ENCODE data around the gene GTPBP2. TPM values are rescaled to one million over a fixed set of nuclear protein-coding genes. Genes with fewer than 3 reads are reported as not detected.

The GTPBP2 gene
- polyA plus RNA-seq, 3 donors = 3.6 to 120 (median 4.9) TPM

- H3K36me3 Mint-ChIP-seq = peaks cover 55 to 74% of the 10 kb centered on the region in 2 donors
- peaks cover 45% of the 10 kb centered on the region for H4K20me1 ChIP-seq (ENCODE audit: insufficient read depth, low read length)
- intact Hi-C loops (cut with micrococcal nuclease) = no loop called here
- H3K9ac ChIP-seq (ENCODE audit: insufficient read depth, low read length, poor library complexity, severe bottlenecking) = no peak overlapping the region
- TF ChIP-seq CTCF (IDR thresholded peaks at IDR 0.05) = no peak
- H3K9me3 ChIP-seq (replicated peaks in 1 of 2; ENCODE audit: control insufficient read depth in 1 of 2, insufficient read depth in 1 of 2, low read length in 2 of 2) = no peaks in the 10 kb centered on the region
- no peaks in the 10 kb centered on the region for H3K9me3 Mint-ChIP-seq
- H3K4me3 Mint-ChIP-seq = no peak overlapping the region
- peaks cover 8% of the 10 kb centered on the region for H3K4me1 Mint-ChIP-seq
- WGBS (ENCODE audit: insufficient coverage) = 99% methylated on average over 8 of the region's 10 CpGs
- peaks cover 8 to 9% of the 10 kb centered on the region in 2 donors for H3K4me1 ChIP-seq (ENCODE audit: control insufficient read depth in 1 of 2, insufficient read depth in 2 of 2, low read length in 2 of 2)
- H3K27ac ChIP-seq (ENCODE audit: low read depth in 1 of 2, low read length in 2 of 2) = no peak overlapping the region
- H3K4me2 ChIP-seq (replicated peaks; ENCODE audit: extremely low read depth, low read length, poor library complexity, severe bottlenecking) = no peak overlapping the region
- no peak overlapping the region for H2AFZ ChIP-seq (ENCODE audit: insufficient read depth, low read depth, low read length, poor library complexity, severe bottlenecking)
- no peak for DNase-seq
- peaks cover 23% of the 10 kb centered on the region for H3K79me2 ChIP-seq (ENCODE audit: insufficient read depth, low read length)
- H3K36me3 ChIP-seq (replicated peaks in 1 of 2; ENCODE audit: control insufficient read depth in 1 of 2, insufficient read depth in 2 of 2, low read length in 2 of 2) = peaks cover 68 to 79% of the 10 kb centered on the region in 2 donors
- H3K27me3 Mint-ChIP-seq (ENCODE audit: low read depth in 3 of 3) = peaks cover 0 to 1% (median 0%) of the 10 kb centered on the region in 3 donors
- no peak overlapping the region for H3K27ac Mint-ChIP-seq
- no peaks in the 10 kb centered on the region for H3K27me3 ChIP-seq (ENCODE audit: control insufficient read depth in 2 of 2, insufficient read depth in 2 of 2, low read length in 2 of 2)
- H3K4me3 ChIP-seq (replicated peaks in 1 of 3; ENCODE audit: low read depth in 2 of 3, low read length in 3 of 3) = no peak overlapping the region
Observed at GRCh38 chr6:43621836-43622180, 7.3 kb downstream of the GTPBP2 start.

- H3K36me3 Mint-ChIP-seq = peaks cover 52 to 73% of the 10 kb centered on the region in 2 donors
- no peaks in the 10 kb centered on the region for H3K9me3 Mint-ChIP-seq
- H3K27ac ChIP-seq (ENCODE audit: low read depth in 1 of 2, low read length in 2 of 2) = peak overlapping the region in 1 of 2 donors; percentile 20
- intact Hi-C loops (cut with micrococcal nuclease) = no loop called here
- peaks cover 68 to 84% of the 10 kb centered on the region in 2 donors for H3K36me3 ChIP-seq (replicated peaks in 1 of 2; ENCODE audit: control insufficient read depth in 1 of 2, insufficient read depth in 2 of 2, low read length in 2 of 2)
- H3K4me3 Mint-ChIP-seq = no peak overlapping the region
- peaks cover 3 to 4% of the 10 kb centered on the region in 2 donors for H3K4me1 ChIP-seq (ENCODE audit: control insufficient read depth in 1 of 2, insufficient read depth in 2 of 2, low read length in 2 of 2)
- H2AFZ ChIP-seq (ENCODE audit: insufficient read depth, low read depth, low read length, poor library complexity, severe bottlenecking) = no peak overlapping the region
- no peak overlapping the region for H3K4me2 ChIP-seq (replicated peaks; ENCODE audit: extremely low read depth, low read length, poor library complexity, severe bottlenecking)
- no peaks in the 10 kb centered on the region for H3K27me3 ChIP-seq (ENCODE audit: control insufficient read depth in 2 of 2, insufficient read depth in 2 of 2, low read length in 2 of 2)
- H4K20me1 ChIP-seq (ENCODE audit: insufficient read depth, low read length) = peaks cover 40% of the 10 kb centered on the region
- H3K4me1 Mint-ChIP-seq = peaks cover 2% of the 10 kb centered on the region
- H3K4me3 ChIP-seq (replicated peaks in 1 of 3; ENCODE audit: low read depth in 2 of 3, low read length in 3 of 3) = no peak overlapping the region
- no peak for DNase-seq
- WGBS (ENCODE audit: insufficient coverage) = 97% methylated on average over 10 of the region's 12 CpGs
- peaks cover 0 to 1% (median 0%) of the 10 kb centered on the region in 3 donors for H3K27me3 Mint-ChIP-seq (ENCODE audit: low read depth in 3 of 3)
- no peak for TF ChIP-seq CTCF (IDR thresholded peaks at IDR 0.05)
- no peaks in the 10 kb centered on the region for H3K9me3 ChIP-seq (replicated peaks in 1 of 2; ENCODE audit: control insufficient read depth in 1 of 2, insufficient read depth in 1 of 2, low read length in 2 of 2)
- peak overlapping the region in 5 of 7 donors; percentile 22 to 78 (median 42) for H3K27ac Mint-ChIP-seq
- H3K9ac ChIP-seq (ENCODE audit: insufficient read depth, low read length, poor library complexity, severe bottlenecking) = no peak overlapping the region
- peaks cover 19% of the 10 kb centered on the region for H3K79me2 ChIP-seq (ENCODE audit: insufficient read depth, low read length)
Observed at GRCh38 chr6:43621078-43621835, 7.8 kb downstream of the GTPBP2 start.
